Ascending aorta (tissue), 2 donors: Measurements from ENCODE around the gene ITGB4. TPM values are rescaled to one million over a fixed set of nuclear protein-coding genes. Genes with fewer than 3 reads are reported as not detected.

Source experiments
- DNase-seq, 2 donors: peaks; one replicate each; pipeline ENCODE4 v3.0.0-alpha.2; 2019; ENCODE audit warnings: low spot score in 2 of 2
- H3K27ac ChIP-seq, 2 donors: fragments of 200-600 bp; sonication (generic); one replicate each; pipeline ENCODE4 v1.5.1; 2016 to 2017; ENCODE audit warnings: mild to moderate bottlenecking in 1 of 2
- H3K27me3 ChIP-seq: fragments of 200-600 bp; sonication (generic); one replicate; pipeline ENCODE4 v1.5.1; 2017
- H3K36me3 ChIP-seq, 2 donors: fragments of 200-600 bp; sonication (generic); one replicate each; pipeline ENCODE4 v1.5.1; 2016
- H3K4me1 ChIP-seq, 2 donors: fragments of 200-600 bp; sonication (generic); one replicate each; pipeline ENCODE4 v1.5.1; 2016 to 2017; ENCODE audit warnings: mild to moderate bottlenecking in 1 of 2
- H3K4me3 ChIP-seq, 2 donors: fragments of 200-600 bp; sonication (generic); one replicate each; pipeline ENCODE4 v1.5.1; 2016 to 2017; ENCODE audit warnings: mild to moderate bottlenecking in 1 of 2
- H3K9me3 ChIP-seq, 2 donors: fragments of 200-600 bp; sonication (generic); one replicate each; pipeline ENCODE4 v1.5.1; 2016
- intact Hi-C: fragments of 100-400 bp; cut with DNase I; formaldehyde crosslinking; loops from one replicate; pipeline ENCODE4 v1.15.1; 2023
- total RNA-seq: library from RNA; depleted of rRNA; stranded (reverse); fragments of >200 nt; gene quantifications from one replicate; pipeline ENCODE4 v1.1.0, GENCODE V29; 2016
- TF ChIP-seq, protein P1 (sequence below), 3 experiments: fragments of 200-600 bp in 2 of 3; fragments of 450-650 bp in 1 of 3; sonication (generic) in 2 of 3; IDR thresholded peaks; one replicate each; pipeline ENCODE4 v1.5.1; 2016 to 2019; ENCODE audit warnings: antibody characterized with exemption in 3 of 3, mild to moderate bottlenecking in 1 of 3, moderate library complexity in 1 of 3

The ITGB4 gene
- total RNA-seq, 1 donor from 2014 or later: 152 TPM

DNA sequence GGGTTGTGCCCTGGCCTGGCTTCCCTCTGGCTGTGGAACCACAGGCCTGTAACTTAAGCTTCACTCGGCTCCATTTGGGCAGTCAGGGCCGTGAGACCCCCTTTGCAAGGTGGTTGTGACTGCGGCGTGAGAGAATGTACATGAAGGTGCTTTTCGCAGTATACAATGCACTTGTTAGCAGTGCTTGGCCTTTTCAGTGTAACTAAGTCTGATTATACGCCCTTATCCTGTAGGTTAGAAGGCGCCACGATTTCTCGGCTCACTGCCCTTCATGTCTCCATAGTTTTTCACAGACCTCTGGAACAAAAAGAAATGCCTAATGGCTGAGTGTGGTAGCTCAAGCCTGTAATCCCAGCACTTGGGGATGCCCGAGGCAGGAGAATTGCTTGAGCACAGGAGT is 40.8 kb upstream of the ITGB4 start:
- H3K4me1 ChIP-seq: no peaks in the 10 kb centered on the region
- intact Hi-C loops: no loop called here

GRCh38 chr17:75681289-75681688 is 40.0 kb upstream of the ITGB4 start:
- Histone ChIP-seq H3K4me3 (no peak overlapping the region), H3K36me3 (peaks cover 0 to 16% of the 10 kb centered on the region in 2 donors), H3K9me3 (no peaks in the 10 kb centered on the region), H3K27ac (no peak overlapping the region), H3K27me3 (no peaks in the 10 kb centered on the region), H3K4me1 (no peaks in the 10 kb centered on the region)
- TF ChIP-seq, protein P1, sequence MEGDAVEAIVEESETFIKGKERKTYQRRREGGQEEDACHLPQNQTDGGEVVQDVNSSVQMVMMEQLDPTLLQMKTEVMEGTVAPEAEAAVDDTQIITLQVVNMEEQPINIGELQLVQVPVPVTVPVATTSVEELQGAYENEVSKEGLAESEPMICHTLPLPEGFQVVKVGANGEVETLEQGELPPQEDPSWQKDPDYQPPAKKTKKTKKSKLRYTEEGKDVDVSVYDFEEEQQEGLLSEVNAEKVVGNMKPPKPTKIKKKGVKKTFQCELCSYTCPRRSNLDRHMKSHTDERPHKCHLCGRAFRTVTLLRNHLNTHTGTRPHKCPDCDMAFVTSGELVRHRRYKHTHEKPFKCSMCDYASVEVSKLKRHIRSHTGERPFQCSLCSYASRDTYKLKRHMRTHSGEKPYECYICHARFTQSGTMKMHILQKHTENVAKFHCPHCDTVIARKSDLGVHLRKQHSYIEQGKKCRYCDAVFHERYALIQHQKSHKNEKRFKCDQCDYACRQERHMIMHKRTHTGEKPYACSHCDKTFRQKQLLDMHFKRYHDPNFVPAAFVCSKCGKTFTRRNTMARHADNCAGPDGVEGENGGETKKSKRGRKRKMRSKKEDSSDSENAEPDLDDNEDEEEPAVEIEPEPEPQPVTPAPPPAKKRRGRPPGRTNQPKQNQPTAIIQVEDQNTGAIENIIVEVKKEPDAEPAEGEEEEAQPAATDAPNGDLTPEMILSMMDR (IDR thresholded peaks at IDR 0.05): no peak
- intact Hi-C loops: no loop called here
- DNase-seq: no peak

More for the DNA sequence above, 40.8 kb upstream of the ITGB4 start:
- Histone ChIP-seq H3K4me3 (no peak overlapping the region), H3K36me3 (peaks cover 0 to 23% of the 10 kb centered on the region in 2 donors), H3K27me3 (no peaks in the 10 kb centered on the region), H3K9me3 (no peaks in the 10 kb centered on the region), H3K27ac (no peak overlapping the region)
- TF ChIP-seq, protein P1 (IDR thresholded peaks at IDR 0.05): no peak
- no peak for DNase-seq

DNA sequence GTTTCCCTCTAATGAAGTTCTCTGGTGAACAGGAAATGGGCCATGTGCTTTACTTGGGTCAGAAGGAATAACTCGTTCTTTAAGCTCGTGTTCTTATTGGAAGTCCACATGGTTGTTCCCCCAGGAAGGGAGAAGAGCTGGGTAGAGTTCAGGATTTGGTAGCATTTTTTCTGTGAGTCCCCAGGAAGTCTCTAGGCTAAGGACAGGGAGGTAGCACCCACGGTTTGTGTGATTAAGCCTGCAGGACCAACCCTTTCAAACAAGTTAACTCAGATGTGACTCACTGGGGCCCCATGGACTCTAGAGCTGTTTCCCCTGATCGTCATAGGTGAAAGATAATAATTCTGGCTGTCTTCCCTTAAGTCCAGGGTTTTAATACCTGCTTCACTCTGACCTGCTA is 37.7 kb upstream of the ITGB4 start:
- Histone ChIP-seq H3K27ac (no peak overlapping the region), H3K9me3 (no peaks in the 10 kb centered on the region), H3K27me3 (no peaks in the 10 kb centered on the region), H3K4me3 (no peak overlapping the region), H3K36me3 (peaks cover 0 to 12% of the 10 kb centered on the region in 2 donors), H3K4me1 (no peaks in the 10 kb centered on the region)
- TF ChIP-seq, protein P1 (IDR thresholded peaks at IDR 0.05): no peak
- no peak for DNase-seq
- intact Hi-C loops: no loop called here

GRCh38 chr17:75684249-75684648 is 37.0 kb upstream of the ITGB4 start:
- Histone ChIP-seq H3K4me1 (no peaks in the 10 kb centered on the region), H3K27me3 (no peaks in the 10 kb centered on the region), H3K27ac (no peak overlapping the region), H3K9me3 (no peaks in the 10 kb centered on the region), H3K36me3 (peaks cover 0 to 7% of the 10 kb centered on the region in 2 donors), H3K4me3 (no peak overlapping the region)
- intact Hi-C loops: no loop called here
- no peak for DNase-seq
- TF ChIP-seq, protein P1 (IDR thresholded peaks at IDR 0.05): no peak

DNA sequence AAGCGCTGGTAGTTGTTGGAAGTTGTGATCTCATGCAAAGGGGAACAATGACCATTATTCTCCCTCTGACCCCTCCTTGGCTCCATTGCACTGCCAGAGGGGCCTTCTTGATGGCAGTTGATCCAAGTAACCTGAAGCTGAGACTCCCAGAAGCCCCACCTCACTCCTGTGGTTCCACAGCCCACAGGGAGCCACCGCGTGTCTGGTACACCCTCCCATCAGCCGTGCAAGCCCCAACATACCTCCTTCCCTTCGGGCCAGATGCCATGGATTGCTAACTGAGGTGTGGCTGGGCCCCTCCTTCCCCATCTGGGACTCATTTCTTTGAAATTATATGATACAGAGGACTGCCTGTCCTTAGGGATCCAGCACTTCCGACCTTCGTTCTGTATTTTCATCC is 36.3 kb upstream of the ITGB4 start:
- Histone ChIP-seq H3K27ac (no peak overlapping the region), H3K4me1 (no peaks in the 10 kb centered on the region), H3K9me3 (no peaks in the 10 kb centered on the region), H3K36me3 (peaks cover 0 to 4% of the 10 kb centered on the region in 2 donors), H3K27me3 (no peaks in the 10 kb centered on the region), H3K4me3 (no peak overlapping the region)
- TF ChIP-seq, protein P1 (IDR thresholded peaks at IDR 0.05): no peak
- intact Hi-C loops: no loop called here
- DNase-seq: no peak

DNA sequence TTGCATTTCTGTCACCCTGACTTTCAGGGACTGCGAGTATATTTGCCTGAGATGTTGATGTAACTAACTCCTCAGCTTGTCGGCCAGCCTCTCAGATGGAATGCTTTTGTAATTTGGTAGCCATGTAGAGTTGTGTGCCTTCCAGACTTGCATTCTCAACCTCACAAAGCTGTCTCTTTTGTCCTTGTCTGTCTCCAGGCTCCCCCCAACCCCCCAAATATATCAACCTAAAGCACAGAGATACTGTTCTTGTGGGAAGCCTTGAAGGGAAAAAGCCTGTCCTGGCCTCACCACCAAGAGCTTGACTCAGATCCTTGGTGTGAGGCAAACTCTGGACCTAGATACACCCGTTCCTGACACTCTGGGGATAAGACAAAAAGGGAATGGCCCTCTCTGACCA is 35.8 kb upstream of the ITGB4 start:
- no peaks in the 10 kb centered on the region for H3K9me3 ChIP-seq
- H3K27me3 ChIP-seq: no peaks in the 10 kb centered on the region
- no peaks in the 10 kb centered on the region for H3K4me1 ChIP-seq
- TF ChIP-seq, protein P1 (IDR thresholded peaks at IDR 0.05): no peak
- intact Hi-C loops: no loop called here
- no peak for DNase-seq
- H3K4me3 ChIP-seq: no peak overlapping the region
- peak overlapping the region in 1 of 2 donors; percentile 17 for H3K27ac ChIP-seq
- peaks cover 0 to 7% of the 10 kb centered on the region in 2 donors for H3K36me3 ChIP-seq
